ENCODE results near the gene CHMP4A.

CHMP4A gene

GRCh38 chr14:24164518-24164991 is 48.7 kb downstream of the CHMP4A start:
- TF ChIP-seq, protein P1, sequence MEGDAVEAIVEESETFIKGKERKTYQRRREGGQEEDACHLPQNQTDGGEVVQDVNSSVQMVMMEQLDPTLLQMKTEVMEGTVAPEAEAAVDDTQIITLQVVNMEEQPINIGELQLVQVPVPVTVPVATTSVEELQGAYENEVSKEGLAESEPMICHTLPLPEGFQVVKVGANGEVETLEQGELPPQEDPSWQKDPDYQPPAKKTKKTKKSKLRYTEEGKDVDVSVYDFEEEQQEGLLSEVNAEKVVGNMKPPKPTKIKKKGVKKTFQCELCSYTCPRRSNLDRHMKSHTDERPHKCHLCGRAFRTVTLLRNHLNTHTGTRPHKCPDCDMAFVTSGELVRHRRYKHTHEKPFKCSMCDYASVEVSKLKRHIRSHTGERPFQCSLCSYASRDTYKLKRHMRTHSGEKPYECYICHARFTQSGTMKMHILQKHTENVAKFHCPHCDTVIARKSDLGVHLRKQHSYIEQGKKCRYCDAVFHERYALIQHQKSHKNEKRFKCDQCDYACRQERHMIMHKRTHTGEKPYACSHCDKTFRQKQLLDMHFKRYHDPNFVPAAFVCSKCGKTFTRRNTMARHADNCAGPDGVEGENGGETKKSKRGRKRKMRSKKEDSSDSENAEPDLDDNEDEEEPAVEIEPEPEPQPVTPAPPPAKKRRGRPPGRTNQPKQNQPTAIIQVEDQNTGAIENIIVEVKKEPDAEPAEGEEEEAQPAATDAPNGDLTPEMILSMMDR (IDR thresholded peaks at IDR 0.05; ENCODE audit: insufficient read depth, low read length, missing control alignments) = no peak
- ChIA-PET POLR2A (no interaction called here), CTCF (interaction anchor here (1.0 to 2.1 kb wide), 3 partner anchors 23 to 144 kb away, joined by 3 to 5 read pairs (median 4); partner anchors contain the start of genes CIDEB and EMC9)
- no peak overlapping the region for H3K4me3 ChIP-seq (ENCODE audit: low read depth, low read length)
- DNase-seq (ENCODE audit: low read depth, low spot score) = no peak

- H3K4me3 ChIP-seq (ENCODE audit: low read depth, low read length) = peak overlapping the region; percentile 93
- ChIA-PET POLR2A (interaction anchor here (0.7 to 2.7 kb wide), 9 partner anchors 8 to 80 kb away, joined by 3 to 9 read pairs (median 5); partner anchors contain the start of genes DCAF11, IPO4, NRL and PSME2), CTCF (interaction anchor here (1.1 to 6.9 kb wide), 18 partner anchors 8 to 147 kb away, joined by 3 to 165 read pairs (median 17); partner anchors contain the start of genes DCAF11, DHRS1, EMC9 and IPO4)
- TF ChIP-seq, protein P1 (IDR thresholded peaks at IDR 0.05; ENCODE audit: insufficient read depth, low read length, missing control alignments) = no peak
- no peak for DNase-seq (ENCODE audit: low read depth, low spot score)
Measured at GRCh38 chr14:24162093-24162492, 51.2 kb downstream of the CHMP4A start.

DNA sequence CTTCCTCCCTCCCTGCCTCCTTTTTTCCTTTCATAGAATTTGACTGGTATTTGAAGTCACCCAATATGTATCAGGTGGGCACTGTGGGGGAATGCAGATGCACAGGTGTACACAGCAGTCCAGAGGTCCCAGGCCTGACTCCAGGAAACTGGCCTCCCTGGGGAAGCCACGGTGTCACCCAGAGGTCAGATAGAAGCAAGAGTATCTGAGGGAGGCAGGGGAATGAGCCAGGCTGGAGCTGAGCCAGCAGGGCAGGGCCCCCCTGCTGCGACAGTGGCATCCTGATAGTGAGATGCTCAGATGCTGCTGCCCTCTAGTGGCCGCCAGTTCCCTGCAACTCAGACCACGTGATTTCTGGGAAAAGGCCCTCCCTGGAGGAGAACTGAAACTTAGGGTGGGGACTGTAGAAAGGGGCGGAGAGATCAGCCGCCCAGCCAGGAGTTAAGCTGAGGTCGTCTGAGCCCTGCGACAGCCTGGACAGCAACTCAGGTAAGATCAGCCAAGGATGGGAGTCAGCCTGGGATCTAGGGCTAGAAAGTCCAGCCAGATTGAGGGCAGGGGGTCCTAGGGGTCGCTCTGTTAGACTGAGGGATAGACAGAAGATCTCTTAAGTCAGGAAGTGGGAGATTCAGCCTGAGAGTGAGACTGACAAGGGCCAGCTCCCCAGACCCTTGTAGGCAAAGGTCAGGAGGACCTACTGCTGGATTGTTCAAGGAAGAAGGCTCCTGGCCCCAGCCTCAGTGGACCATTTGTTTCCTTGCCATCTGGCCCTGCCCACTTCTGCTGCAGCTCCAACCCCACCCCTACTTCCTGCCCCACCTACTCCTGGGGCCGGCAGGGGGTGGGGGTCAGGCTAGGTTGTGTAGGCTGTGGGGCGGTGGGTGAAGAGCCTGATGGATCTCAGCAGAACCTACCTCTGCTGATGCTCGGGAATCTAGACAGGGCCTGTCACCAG is 52.2 kb downstream of the CHMP4A start, which contains the start of gene IRF9:
Gene IRF9, plus strand, starts transcription at position 416 of the 955 bp plus-strand sequence. CDS start 880 bp downstream, outside the sequence.
- peak; percentile 72 for DNase-seq (ENCODE audit: low read depth, low spot score)
- TF ChIP-seq, protein P1 (IDR thresholded peaks at IDR 0.05; ENCODE audit: insufficient read depth, low read length, missing control alignments) = peak; percentile 98
- H3K4me3 ChIP-seq (ENCODE audit: low read depth, low read length) = peak within 1 kb of the TSS; percentile 93
- CTCF ChIA-PET = interaction anchor here (0.6 to 6.9 kb wide), 39 partner anchors 9 to 147 kb away, joined by 3 to 165 read pairs (median 4); partner anchors contain the start of genes CIDEB, DCAF11, DHRS1 and EMC9
- POLR2A ChIA-PET = interaction anchor here (0.6 to 2.7 kb wide), 11 partner anchors 9 to 81 kb away, joined by 3 to 13 read pairs (median 5); partner anchors contain the start of genes DCAF11, EMC9, NRL and PCK2

GRCh38 chr14:24160499-24160849 is 52.8 kb downstream of the CHMP4A start:
- no peak overlapping the region for H3K4me3 ChIP-seq (ENCODE audit: low read depth, low read length)
- DNase-seq (ENCODE audit: low read depth, low spot score) = no peak
- POLR2A ChIA-PET = interaction anchor here (1.6 to 2.7 kb wide), 4 partner anchors 9 to 66 kb away, joined by 5 to 13 read pairs (median 8); partner anchors contain the start of genes EMC9, PCK2, PSME2 and RNF31
- TF ChIP-seq, protein P1 (IDR thresholded peaks at IDR 0.05; ENCODE audit: insufficient read depth, low read length, missing control alignments) = no peak
- CTCF ChIA-PET = interaction anchor here (0.8 to 6.9 kb wide), 24 partner anchors 9 to 137 kb away, joined by 3 to 165 read pairs (median 12); partner anchors contain the start of genes DCAF11, DHRS1, EMC9 and IPO4

- DNase-seq (ENCODE audit: low read depth, low spot score) = no peak
- ChIA-PET CTCF (interaction anchor here (0.7 to 6.9 kb wide), 22 partner anchors 10 to 148 kb away, joined by 3 to 165 read pairs (median 15); partner anchors contain the start of genes CIDEB, DCAF11, DHRS1 and EMC9), POLR2A (interaction anchor here (1.1 to 2.7 kb wide), 5 partner anchors 9 to 66 kb away, joined by 4 to 13 read pairs (median 8); partner anchors contain the start of genes EMC9, PCK2, PSME2 and RNF31)
- TF ChIP-seq, protein P1 (IDR thresholded peaks at IDR 0.05; ENCODE audit: insufficient read depth, low read length, missing control alignments) = no peak
- H3K4me3 ChIP-seq (ENCODE audit: low read depth, low read length) = no peak overlapping the region
Measured at GRCh38 chr14:24159777-24160498, 53.4 kb downstream of the CHMP4A start.
